Measurements from ENCODE around the gene ZNF684. TPM values are rescaled to one million over a fixed set of nuclear protein-coding genes. Genes with fewer than 3 reads are reported as not detected.

Gene ZNF684
- total and polyA plus RNA-seq, 12 donors = 1.4 to 19.2 (median 7.5) TPM

GRCh38 chr1:40562185-40562584, 30.7 kb downstream of the ZNF684 start:
- Histone ChIP-seq H3K4me1 (replicated peaks in 1 of 2) (no peaks in the 10 kb centered on the region), H3K36me3 (replicated peaks in 1 of 2) (no peaks in the 10 kb centered on the region), H3K27ac (no peak overlapping the region), H3K9me3 (replicated peaks in 1 of 3) (no peaks in the 10 kb centered on the region), H3K27me3 (no peaks in the 10 kb centered on the region), H3K4me3 (no peak overlapping the region)
- 83 to 92% (median 90%) methylated on average over 2 of the region's 2 CpGs for WGBS, 4 donors
- intact Hi-C loops (cut with DNase I) = no loop called here
- TF ChIP-seq POLR2A (IDR thresholded peaks at IDR 0.05) (no peak), CTCF (IDR thresholded peaks at IDR 0.05) (no peak)
- no peak for DNase-seq

- DNase-seq = no peak
- TF ChIP-seq CTCF (IDR thresholded peaks at IDR 0.05) = no peak
- no peak for TF ChIP-seq POLR2A (IDR thresholded peaks at IDR 0.05)
- H3K9me3 ChIP-seq (replicated peaks in 1 of 3) = no peaks in the 10 kb centered on the region
- H3K27me3 ChIP-seq = no peaks in the 10 kb centered on the region
- H3K27ac ChIP-seq = no peak overlapping the region
- 86 to 90% (median 87%) methylated on average over 4 of the region's 4 CpGs for WGBS, 4 donors
- intact Hi-C loops (cut with DNase I) = no loop called here
- H3K4me1 ChIP-seq (replicated peaks in 1 of 2) = no peaks in the 10 kb centered on the region
- H3K4me3 ChIP-seq = no peak overlapping the region
- H3K36me3 ChIP-seq (replicated peaks in 1 of 2) = no peaks in the 10 kb centered on the region
These were observed 31.8 kb downstream of the ZNF684 start for GRCh38 chr1:40563266-40563665.

GRCh38 chr1:40564506-40564905, 33.1 kb downstream of the ZNF684 start:
- Histone ChIP-seq H3K4me1 (replicated peaks in 1 of 2) (no peaks in the 10 kb centered on the region), H3K4me3 (no peak overlapping the region), H3K27me3 (no peaks in the 10 kb centered on the region), H3K36me3 (replicated peaks in 1 of 2) (no peaks in the 10 kb centered on the region), H3K9me3 (replicated peaks in 1 of 3) (no peaks in the 10 kb centered on the region), H3K27ac (no peak overlapping the region)
- intact Hi-C loops (cut with DNase I) = no loop called here
- no peak for TF ChIP-seq CTCF (IDR thresholded peaks at IDR 0.05)
- no peak for TF ChIP-seq POLR2A (IDR thresholded peaks at IDR 0.05)
- 77 to 80% (median 79%) methylated on average over 3 of the region's 3 CpGs for WGBS, 4 donors
- DNase-seq = no peak

- 85 to 90% (median 87%) methylated on average over 3 of the region's 3 CpGs for WGBS, 4 donors
- no peak overlapping the region for H3K27ac ChIP-seq
- H3K4me3 ChIP-seq = no peak overlapping the region
- H3K9me3 ChIP-seq (replicated peaks in 1 of 3) = no peaks in the 10 kb centered on the region
- no peaks in the 10 kb centered on the region for H3K4me1 ChIP-seq (replicated peaks in 1 of 2)
- no peaks in the 10 kb centered on the region for H3K27me3 ChIP-seq
- DNase-seq = no peak
- TF ChIP-seq POLR2A (IDR thresholded peaks at IDR 0.05) (no peak), CTCF (IDR thresholded peaks at IDR 0.05) (no peak)
- no peaks in the 10 kb centered on the region for H3K36me3 ChIP-seq (replicated peaks in 1 of 2)
- intact Hi-C loops (cut with DNase I) = no loop called here
These were observed 33.5 kb downstream of the ZNF684 start for GRCh38 chr1:40564913-40565312.
